Hepatocyte (in vitro differentiated cells): ENCODE data around the gene IRF2BPL. TPM values are rescaled to one million over a fixed set of nuclear protein-coding genes. Genes with fewer than 3 reads are reported as not detected.

Experiments
- DNase-seq: peaks from one replicate; pipeline ENCODE4 v3.0.0-alpha.2; 2016; ENCODE audit warnings: low spot score
- H2AFZ ChIP-seq: fragments of 200-600 bp; sonication (generic); 2 replicates; pipeline ENCODE4 v1.6.0; 2016; ENCODE audit warnings: antibody characterized with exemption, mild to moderate bottlenecking
- H3K27ac ChIP-seq: fragments of 200-600 bp; sonication (generic); 2 replicates; pipeline ENCODE4 v1.5.1; 2016; ENCODE audit warnings: mild to moderate bottlenecking
- H3K27me3 ChIP-seq: fragments of 200-600 bp; sonication (generic); 2 replicates; pipeline ENCODE4 v1.6.1; 2016
- H3K36me3 ChIP-seq: fragments of 200-600 bp; sonication (generic); replicated peaks from 2 replicates; pipeline ENCODE4 v1.5.1; 2016; ENCODE audit warnings: low read depth; ENCODE audit not compliant: insufficient read depth
- H3K4me1 ChIP-seq: fragments of 200-600 bp; sonication (generic); 2 replicates; pipeline ENCODE4 v1.5.1; 2016; ENCODE audit warnings: mild to moderate bottlenecking, moderate library complexity; ENCODE audit not compliant: insufficient read depth
- H3K4me2 ChIP-seq: fragments of 200-600 bp; sonication (generic); 2 replicates; pipeline ENCODE4 v1.6.0; 2016
- H3K4me3 ChIP-seq: fragments of 200-600 bp; sonication (generic); 2 replicates; pipeline ENCODE4 v1.5.1; 2016; ENCODE audit warnings: mild to moderate bottlenecking
- H3K79me2 ChIP-seq: fragments of 200-600 bp; sonication (generic); 2 replicates; pipeline ENCODE4 v1.6.0; 2017; ENCODE audit warnings: mild to moderate bottlenecking
- H3K9me2 ChIP-seq: fragments of 200-600 bp; sonication (generic); replicated peaks from 2 replicates; pipeline ENCODE4 v1.6.0; 2017; ENCODE audit warnings: mild to moderate bottlenecking; ENCODE audit not compliant: insufficient read depth
- H3K9me3 ChIP-seq: fragments of 200-600 bp; sonication (generic); 2 replicates; pipeline ENCODE4 v1.5.1; 2016; ENCODE audit warnings: low read depth, mild to moderate bottlenecking
- H4K20me1 ChIP-seq: fragments of 200-600 bp; sonication (generic); 2 replicates; pipeline ENCODE4 v1.6.0; 2016; ENCODE audit warnings: mild to moderate bottlenecking; ENCODE audit not compliant: insufficient read depth, poor library complexity, severe bottlenecking
- EZH2 ChIP-seq: fragments of 200-600 bp; sonication (generic); IDR thresholded peaks from 2 replicates; pipeline ENCODE4 v1.6.1; 2016; ENCODE audit warnings: antibody characterized with exemption, mild to moderate bottlenecking, borderline replicate concordance
- EZH2phosphoT487 ChIP-seq: fragments of 200-600 bp; sonication (generic); IDR thresholded peaks from one replicate; pipeline ENCODE4 v1.6.1; 2018; ENCODE audit warnings: antibody characterized with exemption, mild to moderate bottlenecking, low read depth, moderate library complexity; ENCODE audit not compliant: unreplicated experiment, severe bottlenecking
- WGBS: methylation state at CpG from one replicate; pipeline ENCODE4 v1.1.6; 2016; ENCODE audit warnings: low lambda C conversion rate; ENCODE audit errors: missing lambda C conversion rate; 5-methylcytosine and 5-hydroxymethylcytosine counted together
- polyA plus RNA-seq: library from polyadenylated mRNA; unstranded; fragments of >200 nt; fragmentation: Nextera tagmentation; extraction: Ambion mirVana; gene quantifications from 2 replicates; pipeline ENCODE4 v1.2.1, GENCODE V29; 2016
- total RNA-seq: library from RNA; depleted of rRNA; stranded (reverse); fragments of >200 nt; gene quantifications from 2 replicates; pipeline ENCODE4 v1.2.3, GENCODE V29; 2014
- TF ChIP-seq, protein P1 (sequence below): fragments of 200-600 bp; sonication (generic); IDR thresholded peaks from 2 replicates; pipeline ENCODE4 v1.5.1; 2016; ENCODE audit warnings: antibody characterized with exemption, mild to moderate bottlenecking; ENCODE audit not compliant: poor library complexity

Gene IRF2BPL
- total and polyA plus RNA-seq, 2 experiments from 2014 or later = 34.5 to 52.1 TPM

DNA sequence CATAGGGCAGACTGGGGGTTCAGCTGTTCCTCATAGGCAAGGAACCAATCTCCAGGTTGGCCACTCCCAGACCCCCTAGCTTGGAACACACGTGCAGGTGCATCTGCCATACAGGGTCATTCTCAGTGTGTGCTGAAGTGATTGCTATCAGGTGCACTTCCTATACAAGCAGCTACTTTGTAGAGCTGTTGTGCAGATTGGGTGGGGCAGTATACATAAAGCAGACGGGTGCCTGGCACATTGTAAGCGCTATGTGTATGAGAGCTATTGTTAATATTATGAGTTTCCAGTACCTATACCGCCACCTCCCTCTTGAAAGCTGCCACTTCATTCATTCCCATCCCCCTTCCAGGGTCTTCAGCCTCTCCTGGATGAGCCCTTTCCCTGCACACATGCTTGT is 17.3 kb downstream of the IRF2BPL start:
- Histone ChIP-seq H3K79me2 (no peaks in the 10 kb centered on the region), H3K9me2 (no peaks in the 10 kb centered on the region), H3K4me2 (no peak overlapping the region), H3K4me1 (peaks cover 44% of the 10 kb centered on the region), H3K4me3 (no peak overlapping the region), H3K9me3 (no peaks in the 10 kb centered on the region), H3K27me3 (no peaks in the 10 kb centered on the region), H2AFZ (no peak overlapping the region), H4K20me1 (no peaks in the 10 kb centered on the region), H3K27ac (no peak overlapping the region), H3K36me3 (no peaks in the 10 kb centered on the region)
- DNase-seq = peak; percentile 37
- WGBS = 74% methylated on average over 4 of the region's 4 CpGs
- TF ChIP-seq EZH2phosphoT487 = no peak

DNA sequence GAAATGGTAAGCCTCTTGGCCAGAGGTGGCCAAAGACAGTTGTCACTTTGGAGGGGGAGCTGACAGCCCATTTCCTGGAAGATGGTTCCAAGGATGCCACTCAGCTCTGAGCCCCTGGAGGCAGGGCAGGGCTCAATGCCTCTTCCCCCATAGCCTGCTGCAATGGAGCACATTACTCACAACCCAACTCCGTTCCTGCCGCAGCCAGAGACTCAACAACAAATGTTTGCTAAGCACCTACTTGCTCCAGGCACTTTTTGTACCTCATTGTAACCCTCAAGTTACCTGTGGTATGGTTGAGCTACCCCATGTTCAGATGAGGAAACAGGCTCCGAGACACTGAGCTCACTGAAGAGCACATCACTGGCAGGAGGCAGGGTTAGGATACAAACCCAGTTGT is 19.5 kb downstream of the IRF2BPL start:
- Histone ChIP-seq H3K27ac (peak overlapping the region; percentile 83), H3K9me3 (no peaks in the 10 kb centered on the region), H3K36me3 (no peaks in the 10 kb centered on the region), H3K9me2 (no peaks in the 10 kb centered on the region), H3K4me1 (peaks cover 49% of the 10 kb centered on the region), H3K4me2 (no peak overlapping the region), H4K20me1 (no peaks in the 10 kb centered on the region), H2AFZ (no peak overlapping the region), H3K4me3 (no peak overlapping the region), H3K27me3 (no peaks in the 10 kb centered on the region), H3K79me2 (no peaks in the 10 kb centered on the region)
- TF ChIP-seq, protein P1, sequence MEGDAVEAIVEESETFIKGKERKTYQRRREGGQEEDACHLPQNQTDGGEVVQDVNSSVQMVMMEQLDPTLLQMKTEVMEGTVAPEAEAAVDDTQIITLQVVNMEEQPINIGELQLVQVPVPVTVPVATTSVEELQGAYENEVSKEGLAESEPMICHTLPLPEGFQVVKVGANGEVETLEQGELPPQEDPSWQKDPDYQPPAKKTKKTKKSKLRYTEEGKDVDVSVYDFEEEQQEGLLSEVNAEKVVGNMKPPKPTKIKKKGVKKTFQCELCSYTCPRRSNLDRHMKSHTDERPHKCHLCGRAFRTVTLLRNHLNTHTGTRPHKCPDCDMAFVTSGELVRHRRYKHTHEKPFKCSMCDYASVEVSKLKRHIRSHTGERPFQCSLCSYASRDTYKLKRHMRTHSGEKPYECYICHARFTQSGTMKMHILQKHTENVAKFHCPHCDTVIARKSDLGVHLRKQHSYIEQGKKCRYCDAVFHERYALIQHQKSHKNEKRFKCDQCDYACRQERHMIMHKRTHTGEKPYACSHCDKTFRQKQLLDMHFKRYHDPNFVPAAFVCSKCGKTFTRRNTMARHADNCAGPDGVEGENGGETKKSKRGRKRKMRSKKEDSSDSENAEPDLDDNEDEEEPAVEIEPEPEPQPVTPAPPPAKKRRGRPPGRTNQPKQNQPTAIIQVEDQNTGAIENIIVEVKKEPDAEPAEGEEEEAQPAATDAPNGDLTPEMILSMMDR = no peak
- TF ChIP-seq EZH2 (no peak), EZH2phosphoT487 (no peak)
- 65% methylated on average over 3 of the region's 3 CpGs for WGBS
- DNase-seq = no peak

DNA sequence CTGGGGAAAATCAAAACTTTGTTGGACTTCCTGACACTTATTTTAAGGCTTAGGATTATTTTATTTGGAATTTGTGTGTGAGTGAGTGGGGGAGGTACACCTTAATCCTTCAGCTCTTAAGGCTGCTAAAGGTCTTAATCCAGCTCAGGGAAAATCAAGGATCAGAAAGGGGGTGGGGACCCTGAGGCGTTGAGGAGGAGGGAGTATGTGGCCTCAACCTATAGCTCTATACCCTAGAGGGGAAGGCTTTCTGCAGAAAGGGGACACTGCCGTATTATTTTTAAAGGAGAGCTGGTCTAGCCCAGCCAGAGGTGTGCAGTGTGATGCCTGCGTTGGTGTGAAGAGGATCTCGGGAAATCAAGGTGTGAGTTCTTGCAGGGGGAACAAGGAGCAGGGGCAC is 20.0 kb downstream of the IRF2BPL start:
- peaks cover 49% of the 10 kb centered on the region for H3K4me1 ChIP-seq
- peak overlapping the region; percentile 19 for H2AFZ ChIP-seq
- no peak overlapping the region for H3K4me2 ChIP-seq
- no peak for DNase-seq
- no peaks in the 10 kb centered on the region for H3K79me2 ChIP-seq
- WGBS = 63% methylated on average over 4 of the region's 4 CpGs
- H3K36me3 ChIP-seq = no peaks in the 10 kb centered on the region
- H3K27ac ChIP-seq = peak overlapping the region; percentile 83
- no peaks in the 10 kb centered on the region for H4K20me1 ChIP-seq
- no peaks in the 10 kb centered on the region for H3K9me3 ChIP-seq
- no peaks in the 10 kb centered on the region for H3K9me2 ChIP-seq
- TF ChIP-seq EZH2phosphoT487 (no peak), EZH2 (no peak)
- TF ChIP-seq, protein P1 = no peak
- no peaks in the 10 kb centered on the region for H3K27me3 ChIP-seq
- no peak overlapping the region for H3K4me3 ChIP-seq

DNA sequence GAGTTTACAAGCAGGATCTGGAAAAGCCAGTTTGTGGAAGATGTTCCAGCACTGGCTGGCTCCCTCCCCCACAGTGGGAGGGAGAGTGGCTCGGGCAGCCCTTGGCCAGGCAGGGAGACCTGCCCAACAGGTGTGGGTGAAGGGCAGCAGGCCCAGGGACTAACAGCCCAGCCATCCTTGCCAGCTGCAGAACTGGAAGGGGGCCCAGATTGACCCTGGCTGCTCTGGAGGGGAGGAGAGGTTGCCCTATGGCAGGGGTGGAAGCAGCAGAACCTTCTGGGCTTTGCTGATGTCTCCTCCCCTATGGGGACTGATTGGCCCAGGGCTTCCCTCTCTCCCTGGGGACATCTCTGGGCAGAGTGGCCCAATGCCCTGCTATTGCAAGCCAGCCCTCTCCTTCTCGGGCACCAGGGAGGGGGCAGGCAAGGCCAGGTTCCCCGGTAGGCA is 20.5 kb downstream of the IRF2BPL start:
- Histone ChIP-seq H3K27me3 (no peaks in the 10 kb centered on the region), H3K27ac (peak overlapping the region; percentile 83), H3K79me2 (no peaks in the 10 kb centered on the region), H3K4me3 (no peak overlapping the region), H3K4me1 (peaks cover 49% of the 10 kb centered on the region), H2AFZ (no peak overlapping the region), H3K9me3 (no peaks in the 10 kb centered on the region), H3K4me2 (no peak overlapping the region), H3K36me3 (no peaks in the 10 kb centered on the region), H4K20me1 (no peaks in the 10 kb centered on the region), H3K9me2 (no peaks in the 10 kb centered on the region)
- WGBS = 56% methylated on average over 3 of the region's 3 CpGs
- TF ChIP-seq, protein P1 = no peak
- TF ChIP-seq EZH2phosphoT487 = no peak
- no peak for TF ChIP-seq EZH2
- DNase-seq = peak; percentile 70
